Measurements from ENCODE around the gene SLC6A12.

DNA sequence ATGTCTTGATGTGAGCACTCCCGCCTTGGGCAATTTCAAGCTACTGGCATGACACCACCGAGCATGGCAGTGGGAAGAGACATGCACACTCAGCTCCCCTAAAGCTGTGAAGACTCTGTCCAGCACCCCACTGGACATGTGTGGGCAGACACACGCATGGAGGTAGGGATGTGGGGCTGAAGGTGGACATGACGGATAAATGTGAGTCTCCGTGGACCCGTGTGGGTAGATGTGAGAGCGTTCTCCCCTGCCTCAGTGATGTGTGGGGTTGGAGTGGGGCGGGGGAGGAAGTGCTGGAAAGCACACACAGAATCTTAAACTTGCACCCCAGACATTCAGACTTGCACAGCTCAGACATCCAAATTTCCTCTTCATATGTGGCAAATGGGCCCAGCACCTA lies 12.6 kb downstream of the SLC6A12 start:
- TF ChIP-seq, protein P1, sequence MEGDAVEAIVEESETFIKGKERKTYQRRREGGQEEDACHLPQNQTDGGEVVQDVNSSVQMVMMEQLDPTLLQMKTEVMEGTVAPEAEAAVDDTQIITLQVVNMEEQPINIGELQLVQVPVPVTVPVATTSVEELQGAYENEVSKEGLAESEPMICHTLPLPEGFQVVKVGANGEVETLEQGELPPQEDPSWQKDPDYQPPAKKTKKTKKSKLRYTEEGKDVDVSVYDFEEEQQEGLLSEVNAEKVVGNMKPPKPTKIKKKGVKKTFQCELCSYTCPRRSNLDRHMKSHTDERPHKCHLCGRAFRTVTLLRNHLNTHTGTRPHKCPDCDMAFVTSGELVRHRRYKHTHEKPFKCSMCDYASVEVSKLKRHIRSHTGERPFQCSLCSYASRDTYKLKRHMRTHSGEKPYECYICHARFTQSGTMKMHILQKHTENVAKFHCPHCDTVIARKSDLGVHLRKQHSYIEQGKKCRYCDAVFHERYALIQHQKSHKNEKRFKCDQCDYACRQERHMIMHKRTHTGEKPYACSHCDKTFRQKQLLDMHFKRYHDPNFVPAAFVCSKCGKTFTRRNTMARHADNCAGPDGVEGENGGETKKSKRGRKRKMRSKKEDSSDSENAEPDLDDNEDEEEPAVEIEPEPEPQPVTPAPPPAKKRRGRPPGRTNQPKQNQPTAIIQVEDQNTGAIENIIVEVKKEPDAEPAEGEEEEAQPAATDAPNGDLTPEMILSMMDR (IDR thresholded peaks at IDR 0.05 in 4 of 5, conservative IDR thresholded peaks at IDR 0.05 in 1 of 5), result no peak
- TF ChIP-seq POLR2A (IDR thresholded peaks at IDR 0.05), result no peak

Measured in gastrocnemius medialis (tissue), 4 donors.